ENCODE data around the gene DLG4.

The DLG4 gene

GRCh38 chr17:7219812-7220592 is at the start of gene DLG4, which contains the start of gene ACADVL:
Gene DLG4 (minus strand): TSS chr17:7219836.
Gene ACADVL (plus strand): TSS chr17:7219938. CDS start chr17:7219985, 47 bp downstream.
- no peak for DNase-seq (ENCODE audit: low spot score)

GRCh38 chr17:7266784-7267183 is 47.1 kb upstream of the DLG4 start:
- DNase-seq (ENCODE audit: low spot score), result no peak

- no peak for DNase-seq (ENCODE audit: low spot score)
Measured at GRCh38 chr17:7263801-7264078, 44.1 kb upstream of the DLG4 start.

- DNase-seq (ENCODE audit: low spot score), result no peak
Measured at GRCh38 chr17:7262935-7263800, 43.5 kb upstream of the DLG4 start.

GRCh38 chr17:7262192-7262934 is 42.7 kb upstream of the DLG4 start, which contains the start of gene CLDN7:
Gene CLDN7 (minus strand): TSS chr17:7262478. CDS start chr17:7262043, 435 bp downstream.
- DNase-seq (ENCODE audit: low spot score), result no peak

GRCh38 chr17:7261379-7262191 is 41.9 kb upstream of the DLG4 start:
- DNase-seq (ENCODE audit: low spot score), result no peak

GRCh38 chr17:7260651-7261378 is 41.2 kb upstream of the DLG4 start:
- DNase-seq (ENCODE audit: low spot score), result no peak

- DNase-seq (ENCODE audit: low spot score), result no peak
Measured at GRCh38 chr17:7260151-7260550, 40.5 kb upstream of the DLG4 start.

- no peak for DNase-seq (ENCODE audit: low spot score)
Measured at GRCh38 chr17:7259555-7259889, 39.9 kb upstream of the DLG4 start.

GRCh38 chr17:7258731-7259554 is 39.3 kb upstream of the DLG4 start:
- DNase-seq (ENCODE audit: low spot score), result no peak

- DNase-seq (ENCODE audit: low spot score), result no peak
Measured at GRCh38 chr17:7256766-7257456, 37.3 kb upstream of the DLG4 start.

GRCh38 chr17:7254511-7254910 is 34.9 kb upstream of the DLG4 start:
- DNase-seq (ENCODE audit: low spot score), result no peak

- DNase-seq (ENCODE audit: low spot score), result no peak
Measured at GRCh38 chr17:7253082-7253481, 33.4 kb upstream of the DLG4 start.

- DNase-seq (ENCODE audit: low spot score), result peak; percentile 89
Measured at GRCh38 chr17:7252176-7253043, 32.8 kb upstream of the DLG4 start, which contains the start of gene ELP5. Gene ELP5 (plus strand): TSS chr17:7252215. CDS start chr17:7252551, 336 bp downstream.

- DNase-seq (ENCODE audit: low spot score), result peak; percentile 100
Measured at GRCh38 chr17:7251661-7252175, 32.1 kb upstream of the DLG4 start, which contains the start of gene CTDNEP1. Gene CTDNEP1 (minus strand): TSS chr17:7251734. CDS start chr17:7251296, 438 bp downstream.

- DNase-seq (ENCODE audit: low spot score), result no peak
Measured at GRCh38 chr17:7250695-7251627, 31.3 kb upstream of the DLG4 start.

- no peak for DNase-seq (ENCODE audit: low spot score)
Measured at GRCh38 chr17:7249830-7250229, 30.2 kb upstream of the DLG4 start.
